GM20431 (cell line): ENCODE data around the gene KAT2A.

Experiments used
- in situ Hi-C: fragments of 300-500 bp; cut with MseI, MboI; formaldehyde crosslinking; loops from one replicate; pipeline ENCODE4 v1.15.0; 2020; ENCODE audit warnings: low sequenced_read_pairs; ENCODE audit not compliant: unreplicated experiment

The KAT2A gene

GRCh38 chr17:42135664-42136653, 14.8 kb upstream of the KAT2A start:
- in situ Hi-C loops: no loop called here

GRCh38 chr17:42135151-42135550, 14.0 kb upstream of the KAT2A start:
- in situ Hi-C loops: no loop called here

GRCh38 chr17:42133461-42134041, 12.4 kb upstream of the KAT2A start:
- in situ Hi-C loops: no loop called here

- in situ Hi-C loops: no loop called here
Measured at GRCh38 chr17:42132941-42133340, 11.8 kb upstream of the KAT2A start.

GRCh38 chr17:42131981-42132432, 10.8 kb upstream of the KAT2A start:
- in situ Hi-C loops: no loop called here

- in situ Hi-C loops: no loop called here
Measured at GRCh38 chr17:42131232-42131631, 10.1 kb upstream of the KAT2A start.

GRCh38 chr17:42130310-42130936, 9.3 kb upstream of the KAT2A start:
- in situ Hi-C loops: no loop called here

- in situ Hi-C loops: no loop called here
Measured at GRCh38 chr17:42129109-42129837, 8.1 kb upstream of the KAT2A start.

- in situ Hi-C loops: no loop called here
Measured at GRCh38 chr17:42127414-42127813, 6.2 kb upstream of the KAT2A start.

- in situ Hi-C loops: no loop called here
Measured at GRCh38 chr17:42126836-42127235, 5.7 kb upstream of the KAT2A start.

GRCh38 chr17:42125565-42125964, 4.4 kb upstream of the KAT2A start:
- in situ Hi-C loops: no loop called here

GRCh38 chr17:42124256-42124655, 3.1 kb upstream of the KAT2A start:
- in situ Hi-C loops: no loop called here

GRCh38 chr17:42122371-42123303, 1.5 kb upstream of the KAT2A start, which contains the start of gene HSPB9:
TSS of gene HSPB9 (plus strand) at chr17:42122804. CDS start at chr17:42122851, 47 bp downstream.
- in situ Hi-C loops: no loop called here

- in situ Hi-C loops: no loop called here
Measured at GRCh38 chr17:42120161-42120769, 902 bp downstream of the KAT2A start.

GRCh38 chr17:42119301-42119700, 1.9 kb downstream of the KAT2A start:
- in situ Hi-C loops: loop anchor here (10.0 kb wide), 1 partner anchor 154 kb away; the partner anchor contains the start of gene CNP

GRCh38 chr17:42118545-42118944, 2.6 kb downstream of the KAT2A start:
- in situ Hi-C loops: loop anchor here (10.0 kb wide), 1 partner anchor 154 kb away; the partner anchor contains the start of gene CNP

- in situ Hi-C loops: loop anchor here (10.0 kb wide), 1 partner anchor 153 kb away; the partner anchor contains the start of gene CNP
Measured at GRCh38 chr17:42118126-42118510, 3.0 kb downstream of the KAT2A start.

- in situ Hi-C loops: loop anchor here (10.0 kb wide), 1 partner anchor 153 kb away; the partner anchor contains the start of gene CNP
Measured at GRCh38 chr17:42117397-42118125, 3.6 kb downstream of the KAT2A start.
